Hepatocyte (in vitro differentiated cells): ENCODE results near the gene TACC3. TPM values are rescaled to one million over a fixed set of nuclear protein-coding genes. Genes with fewer than 3 reads are reported as not detected.

Experiments used
- DNase-seq: peaks from one replicate; pipeline ENCODE4 v3.0.0-alpha.2; 2016; ENCODE audit warnings: low spot score
- H2AFZ ChIP-seq: fragments of 200-600 bp; sonication (generic); 2 replicates; pipeline ENCODE4 v1.6.0; 2016; ENCODE audit warnings: antibody characterized with exemption, mild to moderate bottlenecking
- H3K27ac ChIP-seq: fragments of 200-600 bp; sonication (generic); 2 replicates; pipeline ENCODE4 v1.5.1; 2016; ENCODE audit warnings: mild to moderate bottlenecking
- H3K27me3 ChIP-seq: fragments of 200-600 bp; sonication (generic); 2 replicates; pipeline ENCODE4 v1.6.1; 2016
- H3K36me3 ChIP-seq: fragments of 200-600 bp; sonication (generic); replicated peaks from 2 replicates; pipeline ENCODE4 v1.5.1; 2016; ENCODE audit warnings: low read depth; ENCODE audit not compliant: insufficient read depth
- H3K4me1 ChIP-seq: fragments of 200-600 bp; sonication (generic); 2 replicates; pipeline ENCODE4 v1.5.1; 2016; ENCODE audit warnings: mild to moderate bottlenecking, moderate library complexity; ENCODE audit not compliant: insufficient read depth
- H3K4me2 ChIP-seq: fragments of 200-600 bp; sonication (generic); 2 replicates; pipeline ENCODE4 v1.6.0; 2016
- H3K4me3 ChIP-seq: fragments of 200-600 bp; sonication (generic); 2 replicates; pipeline ENCODE4 v1.5.1; 2016; ENCODE audit warnings: mild to moderate bottlenecking
- H3K79me2 ChIP-seq: fragments of 200-600 bp; sonication (generic); 2 replicates; pipeline ENCODE4 v1.6.0; 2017; ENCODE audit warnings: mild to moderate bottlenecking
- H3K9me2 ChIP-seq: fragments of 200-600 bp; sonication (generic); replicated peaks from 2 replicates; pipeline ENCODE4 v1.6.0; 2017; ENCODE audit warnings: mild to moderate bottlenecking; ENCODE audit not compliant: insufficient read depth
- H3K9me3 ChIP-seq: fragments of 200-600 bp; sonication (generic); 2 replicates; pipeline ENCODE4 v1.5.1; 2016; ENCODE audit warnings: low read depth, mild to moderate bottlenecking
- H4K20me1 ChIP-seq: fragments of 200-600 bp; sonication (generic); 2 replicates; pipeline ENCODE4 v1.6.0; 2016; ENCODE audit warnings: mild to moderate bottlenecking; ENCODE audit not compliant: insufficient read depth, poor library complexity, severe bottlenecking
- CTCF ChIP-seq: fragments of 200-600 bp; sonication (generic); IDR thresholded peaks from 2 replicates; pipeline ENCODE4 v1.5.1; 2016; ENCODE audit warnings: antibody characterized with exemption, mild to moderate bottlenecking; ENCODE audit not compliant: poor library complexity
- EZH2 ChIP-seq: fragments of 200-600 bp; sonication (generic); IDR thresholded peaks from 2 replicates; pipeline ENCODE4 v1.6.1; 2016; ENCODE audit warnings: antibody characterized with exemption, mild to moderate bottlenecking, borderline replicate concordance
- EZH2phosphoT487 ChIP-seq: fragments of 200-600 bp; sonication (generic); IDR thresholded peaks from one replicate; pipeline ENCODE4 v1.6.1; 2018; ENCODE audit warnings: antibody characterized with exemption, mild to moderate bottlenecking, low read depth, moderate library complexity; ENCODE audit not compliant: unreplicated experiment, severe bottlenecking
- WGBS: methylation state at CpG from one replicate; pipeline ENCODE4 v1.1.6; 2016; ENCODE audit warnings: low lambda C conversion rate; ENCODE audit errors: missing lambda C conversion rate; 5-methylcytosine and 5-hydroxymethylcytosine counted together
- polyA plus RNA-seq: library from polyadenylated mRNA; unstranded; fragments of >200 nt; fragmentation: Nextera tagmentation; extraction: Ambion mirVana; gene quantifications from 2 replicates; pipeline ENCODE4 v1.2.1, GENCODE V29; 2016
- total RNA-seq: library from RNA; depleted of rRNA; stranded (reverse); fragments of >200 nt; gene quantifications from 2 replicates; pipeline ENCODE4 v1.2.3, GENCODE V29; 2014

TACC3 gene
- total and polyA plus RNA-seq, 2 experiments from 2014 or later = 9.3 to 14.8 TPM

DNA sequence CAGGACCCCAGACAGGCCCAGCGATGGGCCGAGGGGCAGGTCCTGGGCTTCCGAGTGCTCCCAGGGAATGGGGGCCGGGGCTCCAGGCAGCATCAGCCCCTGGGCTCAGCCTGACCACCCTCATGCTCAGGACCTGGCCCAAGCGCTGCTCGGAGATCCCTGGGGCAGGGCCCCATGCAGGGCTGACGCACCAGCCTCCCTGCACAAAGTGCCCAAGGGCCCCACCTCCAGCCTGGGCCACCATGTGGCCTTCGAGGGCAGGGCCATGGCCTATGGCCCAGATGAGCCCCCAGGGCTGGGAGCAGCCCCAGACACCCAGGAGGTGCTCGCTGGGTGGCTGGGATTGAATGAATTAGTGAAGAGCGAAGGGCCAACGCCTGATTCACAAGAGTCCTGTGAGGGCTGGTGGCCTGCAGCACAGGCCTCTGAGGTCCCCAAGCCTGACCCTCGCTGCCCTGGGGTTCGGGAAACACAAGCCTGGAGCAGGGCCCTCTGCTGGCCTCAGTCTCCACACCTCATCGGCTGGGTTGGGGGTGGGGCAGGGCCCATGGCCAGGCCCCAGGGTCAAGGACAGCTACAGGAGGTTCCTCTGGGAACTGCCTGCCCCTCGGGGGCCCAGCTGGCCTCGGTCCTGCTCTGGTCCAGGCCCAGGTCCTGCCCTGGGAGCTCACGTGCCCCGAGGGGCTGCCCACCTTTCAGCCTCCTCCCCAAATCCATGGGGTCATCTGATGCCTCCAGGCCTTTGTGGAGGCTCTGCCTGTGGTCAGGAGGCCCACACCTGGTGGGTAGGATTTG, 58.5 kb downstream of the TACC3 start:
- H3K27ac ChIP-seq = no peak overlapping the region
- TF ChIP-seq EZH2 = no peak
- TF ChIP-seq CTCF = no peak
- no peak for TF ChIP-seq EZH2phosphoT487
- no peaks in the 10 kb centered on the region for H3K9me3 ChIP-seq
- H3K4me3 ChIP-seq = no peak overlapping the region
- peaks cover 11% of the 10 kb centered on the region for H3K4me1 ChIP-seq
- 79% methylated on average over 18 of the region's 18 CpGs for WGBS
- H3K79me2 ChIP-seq = no peaks in the 10 kb centered on the region
- H4K20me1 ChIP-seq = no peaks in the 10 kb centered on the region
- no peak for DNase-seq
- H2AFZ ChIP-seq = no peak overlapping the region
- H3K27me3 ChIP-seq = no peaks in the 10 kb centered on the region
- no peaks in the 10 kb centered on the region for H3K36me3 ChIP-seq
- no peaks in the 10 kb centered on the region for H3K9me2 ChIP-seq
- H3K4me2 ChIP-seq = no peak overlapping the region

- no peak overlapping the region for H3K4me3 ChIP-seq
- no peaks in the 10 kb centered on the region for H4K20me1 ChIP-seq
- no peak for TF ChIP-seq EZH2phosphoT487
- TF ChIP-seq EZH2 = no peak
- TF ChIP-seq CTCF = no peak
- no peak overlapping the region for H3K27ac ChIP-seq
- no peaks in the 10 kb centered on the region for H3K9me3 ChIP-seq
- DNase-seq = no peak
- H3K4me1 ChIP-seq = peaks cover 18% of the 10 kb centered on the region
- H3K27me3 ChIP-seq = no peaks in the 10 kb centered on the region
- H2AFZ ChIP-seq = no peak overlapping the region
- no peaks in the 10 kb centered on the region for H3K79me2 ChIP-seq
- H3K9me2 ChIP-seq = no peaks in the 10 kb centered on the region
- no peaks in the 10 kb centered on the region for H3K36me3 ChIP-seq
- H3K4me2 ChIP-seq = no peak overlapping the region
- WGBS = 89% methylated on average over 13 of the region's 14 CpGs
Observed at GRCh38 chr4:1780435-1780834, 59.1 kb downstream of the TACC3 start.

DNA sequence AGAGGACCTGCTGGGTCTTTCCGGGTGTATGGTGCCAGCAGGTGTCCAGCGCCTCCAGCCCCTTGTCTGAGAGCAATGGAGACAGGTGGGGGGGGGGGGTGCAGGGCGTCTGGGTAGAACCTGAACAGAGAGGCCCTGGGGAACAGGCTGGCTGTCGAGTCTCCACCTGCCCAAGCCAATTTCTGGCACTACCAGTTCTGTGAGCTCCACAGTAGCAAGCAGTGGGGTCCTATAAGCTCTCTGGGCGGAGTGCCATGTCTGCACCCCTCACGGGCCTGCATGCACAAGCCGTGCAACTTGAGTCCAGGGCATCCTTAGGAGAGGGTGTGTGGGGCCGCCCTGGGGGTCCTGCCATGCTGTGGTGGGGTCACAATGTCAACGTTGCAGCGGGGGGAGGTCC, 61.7 kb downstream of the TACC3 start:
- Histone ChIP-seq H3K4me3 (no peak overlapping the region), H2AFZ (no peak overlapping the region), H3K4me2 (no peak overlapping the region), H3K9me3 (no peaks in the 10 kb centered on the region), H3K9me2 (no peaks in the 10 kb centered on the region), H4K20me1 (no peaks in the 10 kb centered on the region), H3K79me2 (no peaks in the 10 kb centered on the region), H3K27me3 (no peaks in the 10 kb centered on the region), H3K4me1 (peaks cover 20% of the 10 kb centered on the region), H3K27ac (no peak overlapping the region), H3K36me3 (no peaks in the 10 kb centered on the region)
- DNase-seq = no peak
- TF ChIP-seq EZH2 = no peak
- no peak for TF ChIP-seq CTCF
- no peak for TF ChIP-seq EZH2phosphoT487
- 88% methylated on average over 10 of the region's 10 CpGs for WGBS
